DLD1 (cell line): ENCODE data around the gene DLG5.

Experiments used
- in situ Hi-C: cut with HindIII; loops from 2 replicates; pipeline ENCODE4 v1.10.0; 2017; ENCODE audit warnings: low sequenced_read_pairs

Gene DLG5

GRCh38 chr10:77944519-77944918, 18.0 kb upstream of the DLG5 start:
- in situ Hi-C loops: no loop called here

- in situ Hi-C loops: no loop called here
Observed at GRCh38 chr10:77943121-77943901, 16.8 kb upstream of the DLG5 start.

GRCh38 chr10:77941790-77942189, 15.2 kb upstream of the DLG5 start:
- in situ Hi-C loops: no loop called here

- in situ Hi-C loops: no loop called here
Observed at GRCh38 chr10:77940627-77941026, 14.1 kb upstream of the DLG5 start.

GRCh38 chr10:77940225-77940624, 13.7 kb upstream of the DLG5 start:
- in situ Hi-C loops: no loop called here

GRCh38 chr10:77939561-77940001, 13.0 kb upstream of the DLG5 start:
- in situ Hi-C loops: no loop called here

- in situ Hi-C loops: no loop called here
Observed at GRCh38 chr10:77936697-77937567, 10.4 kb upstream of the DLG5 start.

GRCh38 chr10:77932016-77932715, 5.6 kb upstream of the DLG5 start:
- in situ Hi-C loops: no loop called here

GRCh38 chr10:77927402-77928246, 1.1 kb upstream of the DLG5 start:
- in situ Hi-C loops: no loop called here

- in situ Hi-C loops: no loop called here
Observed at GRCh38 chr10:77925795-77926565, 575 bp downstream of the DLG5 start.

GRCh38 chr10:77925410-77925794, 1.2 kb downstream of the DLG5 start:
- in situ Hi-C loops: no loop called here

GRCh38 chr10:77922566-77923179, 3.9 kb downstream of the DLG5 start:
- in situ Hi-C loops: no loop called here

- in situ Hi-C loops: no loop called here
Observed at GRCh38 chr10:77922055-77922454, 4.5 kb downstream of the DLG5 start.

GRCh38 chr10:77921395-77921794, 5.2 kb downstream of the DLG5 start:
- in situ Hi-C loops: no loop called here

- in situ Hi-C loops: no loop called here
Observed at GRCh38 chr10:77920495-77920894, 6.1 kb downstream of the DLG5 start.

GRCh38 chr10:77919713-77920108, 6.8 kb downstream of the DLG5 start:
- in situ Hi-C loops: no loop called here

- in situ Hi-C loops: no loop called here
Observed at GRCh38 chr10:77915319-77916105, 11.0 kb downstream of the DLG5 start.

- in situ Hi-C loops: no loop called here
Observed at GRCh38 chr10:77913090-77913489, 13.5 kb downstream of the DLG5 start.

- in situ Hi-C loops: no loop called here
Observed at GRCh38 chr10:77912576-77912975, 14.0 kb downstream of the DLG5 start.
